H9 (cell line): ENCODE measurements around the gene POU2AF1. TPM values are rescaled to one million over a fixed set of nuclear protein-coding genes. Genes with fewer than 3 reads are reported as not detected.
A peak's percentile ranks its signal among the peaks of the same experiment; 100 is the strongest.

Experiments
- DNase-seq: peaks from one replicate; pipeline ENCODE4 v3.0.0-alpha.2; 2017
- H2AFZ ChIP-seq: one replicate; pipeline ENCODE4 v1.6.1; 2013; ENCODE audit warnings: mild to moderate bottlenecking, low read length, control low read depth, moderate library complexity
- H2AK5ac ChIP-seq: 2 replicates; pipeline ENCODE4 v1.6.1; 2013; ENCODE audit warnings: low read length, control low read depth, mixed read lengths; ENCODE audit not compliant: insufficient read length
- H2BK120ac ChIP-seq: one replicate; pipeline ENCODE4 v1.6.1; 2013; ENCODE audit warnings: low read depth, mild to moderate bottlenecking, low read length, control low read depth, inconsistent platforms; ENCODE audit not compliant: poor library complexity, severe bottlenecking
- H2BK12ac ChIP-seq: 2 replicates; pipeline ENCODE4 v1.6.1; 2013; ENCODE audit warnings: low read length, control low read depth, mixed read lengths, low read depth; ENCODE audit not compliant: insufficient read length
- H2BK15ac ChIP-seq: 2 replicates; pipeline ENCODE4 v1.6.1; 2013; ENCODE audit warnings: low read depth, low read length, control low read depth
- H2BK20ac ChIP-seq: one replicate; pipeline ENCODE4 v1.6.1; 2013; ENCODE audit warnings: low read depth, mild to moderate bottlenecking, low read length, control low read depth, inconsistent platforms; ENCODE audit not compliant: poor library complexity, severe bottlenecking
- H2BK5ac ChIP-seq: 2 replicates; pipeline ENCODE4 v1.6.1; 2013; ENCODE audit warnings: low read length, control low read depth, mixed read lengths; ENCODE audit not compliant: insufficient read length
- H3K14ac ChIP-seq: 2 replicates; pipeline ENCODE4 v1.6.1; 2013; ENCODE audit warnings: low read length, control low read depth; ENCODE audit not compliant: insufficient read depth
- H3K18ac ChIP-seq: 2 replicates; pipeline ENCODE4 v1.6.1; 2013; ENCODE audit warnings: low read depth, mild to moderate bottlenecking, mixed read lengths, low read length, control low read depth; ENCODE audit not compliant: insufficient read length
- H3K23ac ChIP-seq: 2 replicates; pipeline ENCODE4 v1.6.1; 2013; ENCODE audit warnings: low read length, control low read depth, mixed read lengths, low read depth; ENCODE audit not compliant: insufficient read length
- H3K23me2 ChIP-seq: 2 replicates; pipeline ENCODE4 v1.6.1; 2013; ENCODE audit warnings: low read depth, mild to moderate bottlenecking, mixed read lengths, low read length, control low read depth; ENCODE audit not compliant: insufficient read length, poor library complexity, severe bottlenecking
- H3K27ac ChIP-seq: 2 replicates; pipeline ENCODE4 v1.5.1; 2013; ENCODE audit warnings: low read length, control low read depth, mixed read lengths, low read depth; ENCODE audit not compliant: insufficient read length
- H3K27me3 ChIP-seq: 2 replicates; pipeline ENCODE4 v1.6.1; 2013; ENCODE audit warnings: low read length, control low read depth, inconsistent platforms; ENCODE audit not compliant: insufficient read depth
- H3K4ac ChIP-seq: 2 replicates; pipeline ENCODE4 v1.6.1; 2013; ENCODE audit warnings: low read depth, mild to moderate bottlenecking, control low read depth, inconsistent platforms, low read length, moderate library complexity
- H3K4me1 ChIP-seq: 2 replicates; pipeline ENCODE4 v1.6.1; 2013; ENCODE audit warnings: low read length, control low read depth, inconsistent platforms; ENCODE audit not compliant: insufficient read depth
- H3K4me2 ChIP-seq: 2 replicates; pipeline ENCODE4 v1.6.1; 2013; ENCODE audit warnings: low read length, control low read depth, mixed read lengths; ENCODE audit not compliant: insufficient read length, insufficient read depth
- H3K56ac ChIP-seq: 2 replicates; pipeline ENCODE4 v1.6.1; 2013; ENCODE audit warnings: low read depth, mild to moderate bottlenecking, mixed read lengths, low read length, control low read depth; ENCODE audit not compliant: insufficient read length
- H3K79me1 ChIP-seq: 2 replicates; pipeline ENCODE4 v1.6.1; 2013; ENCODE audit warnings: low read depth, mild to moderate bottlenecking, moderate library complexity, low read length, control low read depth, inconsistent platforms; ENCODE audit not compliant: insufficient read depth, poor library complexity, severe bottlenecking
- H3K79me2 ChIP-seq: 2 replicates; pipeline ENCODE4 v1.6.1; 2013; ENCODE audit warnings: low read length, control low read depth, inconsistent platforms; ENCODE audit not compliant: insufficient read depth
- H3K9ac ChIP-seq: 2 replicates; pipeline ENCODE4 v1.6.1; 2013; ENCODE audit warnings: low read length, control low read depth, mixed read lengths; ENCODE audit not compliant: insufficient read length; ENCODE audit errors: extremely low read depth
- H3K9me3 ChIP-seq: one replicate; pipeline ENCODE4 v1.6.1; 2013; ENCODE audit warnings: low read depth, low read length, inconsistent platforms; ENCODE audit not compliant: control insufficient read depth
- H3T11ph ChIP-seq: one replicate; pipeline ENCODE4 v1.6.1; 2013; ENCODE audit warnings: mild to moderate bottlenecking, low read length, control low read depth, inconsistent platforms
- H4K20me1 ChIP-seq: one replicate; pipeline ENCODE4 v1.6.1; 2013; ENCODE audit not compliant: control insufficient read depth, insufficient read length, insufficient read depth
- H4K5ac ChIP-seq: 2 replicates; pipeline ENCODE4 v1.6.1; 2013; ENCODE audit warnings: low read depth, mild to moderate bottlenecking, mixed read lengths, low read length, control low read depth; ENCODE audit not compliant: insufficient read length
- H4K8ac ChIP-seq: replicated peaks from 2 replicates; pipeline ENCODE4 v1.6.1; 2013; ENCODE audit warnings: low read length, control low read depth, mixed read lengths, low read depth; ENCODE audit not compliant: insufficient read length
- H4K91ac ChIP-seq: 2 replicates; pipeline ENCODE4 v1.6.1; 2013; ENCODE audit warnings: low read depth, mild to moderate bottlenecking, moderate library complexity, mixed read lengths, low read length, control low read depth; ENCODE audit not compliant: insufficient read length
- H3K27ac Mint-ChIP-seq, 3 experiments: 2 replicates in 2 of 3; 3 replicates in 1 of 3; pipeline ENCODE4 v1.8.0; 2020 to 2021; ENCODE audit warnings: mixed read lengths in 3 of 3, mild to moderate bottlenecking in 1 of 3, moderate library complexity in 1 of 3
- H3K27me3 Mint-ChIP-seq: 2 replicates; pipeline ENCODE4 v1.8.0; 2021; ENCODE audit warnings: low read depth, mild to moderate bottlenecking, moderate library complexity, mixed read lengths
- H3K36me3 Mint-ChIP-seq, 3 experiments: 2 replicates in 2 of 3; 3 replicates in 1 of 3; pipeline ENCODE4 v1.8.0; 2020 to 2021; ENCODE audit warnings: low read depth in 3 of 3, mixed read lengths in 3 of 3; ENCODE audit not compliant: insufficient read depth in 1 of 3
- H3K4me1 Mint-ChIP-seq, 2 experiments: 2 replicates each; pipeline ENCODE4 v1.8.0; 2020; ENCODE audit warnings: mixed read lengths in 2 of 2
- H3K4me3 Mint-ChIP-seq, 2 experiments: 2 replicates in 1 of 2; 3 replicates in 1 of 2; pipeline ENCODE4 v1.8.0; 2020 to 2021; ENCODE audit warnings: mild to moderate bottlenecking in 2 of 2, mixed read lengths in 2 of 2, moderate library complexity in 1 of 2
- H3K9me3 Mint-ChIP-seq, 2 experiments: 2 replicates in 1 of 2; 3 replicates in 1 of 2; pipeline ENCODE4 v1.8.0; 2020; ENCODE audit warnings: mild to moderate bottlenecking in 2 of 2, mixed read lengths in 2 of 2, moderate library complexity in 1 of 2
- WGBS: extraction: QIAGEN DNeasy Blood & Tissue Kit; methylation state at CpG from one replicate; pipeline ENCODE4 v1.1.7; 2013; ENCODE audit warnings: missing lambda C conversion rate, low lambda C conversion rate, mixed read lengths; ENCODE audit not compliant: insufficient read length; ENCODE audit errors: extremely low coverage; 5-methylcytosine and 5-hydroxymethylcytosine counted together
- total RNA-seq: library from RNA; stranded (reverse); gene quantifications from 2 replicates; pipeline ENCODE4 v1.2.1, GENCODE V29; 2021
- TF ChIP-seq, protein P1 (sequence below): fragments of 200-600 bp; sonication (generic); conservative IDR thresholded peaks from 3 replicates; pipeline ENCODE4 v1.8.0; 2021; ENCODE audit warnings: antibody characterized with exemption, mild to moderate bottlenecking

POU2AF1 gene
- total RNA-seq, 1 experiment from 2014 or later, result not detected

DNA sequence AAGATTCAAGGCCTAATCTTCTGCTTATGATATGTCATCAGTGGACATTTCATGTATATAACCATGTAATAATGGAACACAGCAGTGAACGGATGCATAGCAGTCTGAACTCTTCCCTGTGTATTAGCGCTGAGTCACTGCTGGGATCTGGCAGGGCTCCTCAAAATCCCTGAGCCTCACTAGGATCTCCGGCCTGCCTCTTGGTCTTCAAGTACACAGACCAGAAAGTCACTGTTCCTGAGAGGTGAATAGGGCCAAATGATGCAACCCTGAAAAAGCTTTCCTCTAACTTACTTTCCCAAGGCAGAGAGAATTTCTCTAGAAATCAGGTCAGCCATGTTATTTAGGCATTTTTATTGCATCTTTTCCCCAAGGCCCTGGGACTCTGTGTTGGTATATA lies 35.0 kb downstream of the POU2AF1 start:
- Histone ChIP-seq H4K8ac (no peak overlapping the region), H3K4ac (no peak overlapping the region), H3K27ac (no peak overlapping the region), H2BK15ac (no peak overlapping the region), H4K5ac (no peak overlapping the region), H3K14ac (no peak overlapping the region), H4K20me1 (no peaks in the 10 kb centered on the region), H3K18ac (no peak overlapping the region), H3K9me3 (no peaks in the 10 kb centered on the region), H2BK12ac (no peak overlapping the region), H3K79me1 (no peaks in the 10 kb centered on the region), H4K91ac (no peak overlapping the region), H2AFZ (no peak overlapping the region), H3K23ac (no peak overlapping the region), H2BK20ac (no peak overlapping the region), H3T11ph (no peak overlapping the region), H3K27me3 (no peaks in the 10 kb centered on the region; the same call in 1 of the 2 replicates), H2AK5ac (no peak overlapping the region), H3K23me2 (no peaks in the 10 kb centered on the region), H2BK120ac (no peak overlapping the region), H3K4me2 (no peak overlapping the region), H3K4me1 (no peaks in the 10 kb centered on the region; the same call in 1 of the 2 replicates), H2BK5ac (no peak overlapping the region), H3K9ac (no peak overlapping the region), H3K56ac (no peak overlapping the region), H3K79me2 (no peaks in the 10 kb centered on the region)
- Mint-ChIP-seq H3K27me3 (no peaks in the 10 kb centered on the region), H3K27ac (peak overlapping the region in 2 of 3 experiments; percentile 75 to 77; a peak in 4 of 7 replicates), H3K9me3 (peaks cover 9 to 10% of the 10 kb centered on the region in 2 experiments), H3K4me1 (peaks cover 4 to 5% of the 10 kb centered on the region in 2 experiments; a peak in 2 of 4 replicates), H3K4me3 (no peak overlapping the region), H3K36me3 (peaks cover 0 to 14% (median 9%) of the 10 kb centered on the region in 3 experiments; a peak in 6 of 7 replicates)
- no CpG with 5 or more reads among the region's 3 CpGs for WGBS
- TF ChIP-seq, protein P1, sequence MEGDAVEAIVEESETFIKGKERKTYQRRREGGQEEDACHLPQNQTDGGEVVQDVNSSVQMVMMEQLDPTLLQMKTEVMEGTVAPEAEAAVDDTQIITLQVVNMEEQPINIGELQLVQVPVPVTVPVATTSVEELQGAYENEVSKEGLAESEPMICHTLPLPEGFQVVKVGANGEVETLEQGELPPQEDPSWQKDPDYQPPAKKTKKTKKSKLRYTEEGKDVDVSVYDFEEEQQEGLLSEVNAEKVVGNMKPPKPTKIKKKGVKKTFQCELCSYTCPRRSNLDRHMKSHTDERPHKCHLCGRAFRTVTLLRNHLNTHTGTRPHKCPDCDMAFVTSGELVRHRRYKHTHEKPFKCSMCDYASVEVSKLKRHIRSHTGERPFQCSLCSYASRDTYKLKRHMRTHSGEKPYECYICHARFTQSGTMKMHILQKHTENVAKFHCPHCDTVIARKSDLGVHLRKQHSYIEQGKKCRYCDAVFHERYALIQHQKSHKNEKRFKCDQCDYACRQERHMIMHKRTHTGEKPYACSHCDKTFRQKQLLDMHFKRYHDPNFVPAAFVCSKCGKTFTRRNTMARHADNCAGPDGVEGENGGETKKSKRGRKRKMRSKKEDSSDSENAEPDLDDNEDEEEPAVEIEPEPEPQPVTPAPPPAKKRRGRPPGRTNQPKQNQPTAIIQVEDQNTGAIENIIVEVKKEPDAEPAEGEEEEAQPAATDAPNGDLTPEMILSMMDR, result no peak
- DNase-seq, result no peak
